Retinal pigment epithelial cell (primary cell): ENCODE results near the gene CCR5AS.

ENCODE experiments used
- DNase-seq: peaks from one replicate; pipeline ENCODE4 v3.0.0-alpha.2; 2010; ENCODE audit warnings: low read depth
- H3K4me3 ChIP-seq: 2 replicates; pipeline ENCODE4 v1.5.1; 2011; ENCODE audit warnings: mild to moderate bottlenecking, low read length, control low read depth, moderate library complexity
- CTCF ChIP-seq: conservative IDR thresholded peaks from 2 replicates; pipeline ENCODE4 v1.5.1; 2011; ENCODE audit warnings: low read depth, low read length, control low read depth, inconsistent platforms

CCR5AS gene

DNA sequence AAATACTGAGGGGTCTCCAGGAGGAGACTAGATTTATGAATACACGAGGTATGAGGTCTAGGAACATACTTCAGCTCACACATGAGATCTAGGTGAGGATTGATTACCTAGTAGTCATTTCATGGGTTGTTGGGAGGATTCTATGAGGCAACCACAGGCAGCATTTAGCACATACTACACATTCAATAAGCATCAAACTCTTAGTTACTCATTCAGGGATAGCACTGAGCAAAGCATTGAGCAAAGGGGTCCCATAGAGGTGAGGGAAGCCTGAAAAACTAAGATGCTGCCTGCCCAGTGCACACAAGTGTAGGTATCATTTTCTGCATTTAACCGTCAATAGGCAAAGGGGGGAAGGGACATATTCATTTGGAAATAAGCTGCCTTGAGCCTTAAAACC, 31.6 kb downstream of the CCR5AS start:
- no peak for TF ChIP-seq CTCF
- H3K4me3 ChIP-seq: no peak overlapping the region
- DNase-seq: no peak

DNA sequence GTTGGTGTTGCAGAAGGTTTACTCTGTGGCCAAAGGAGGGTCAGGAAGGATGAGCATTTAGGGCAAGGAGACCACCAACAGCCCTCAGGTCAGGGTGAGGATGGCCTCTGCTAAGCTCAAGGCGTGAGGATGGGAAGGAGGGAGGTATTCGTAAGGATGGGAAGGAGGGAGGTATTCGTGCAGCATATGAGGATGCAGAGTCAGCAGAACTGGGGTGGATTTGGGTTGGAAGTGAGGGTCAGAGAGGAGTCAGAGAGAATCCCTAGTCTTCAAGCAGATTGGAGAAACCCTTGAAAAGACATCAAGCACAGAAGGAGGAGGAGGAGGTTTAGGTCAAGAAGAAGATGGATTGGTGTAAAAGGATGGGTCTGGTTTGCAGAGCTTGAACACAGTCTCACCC, 32.1 kb downstream of the CCR5AS start:
- no peak for DNase-seq
- H3K4me3 ChIP-seq: no peak overlapping the region
- TF ChIP-seq CTCF: no peak

DNA sequence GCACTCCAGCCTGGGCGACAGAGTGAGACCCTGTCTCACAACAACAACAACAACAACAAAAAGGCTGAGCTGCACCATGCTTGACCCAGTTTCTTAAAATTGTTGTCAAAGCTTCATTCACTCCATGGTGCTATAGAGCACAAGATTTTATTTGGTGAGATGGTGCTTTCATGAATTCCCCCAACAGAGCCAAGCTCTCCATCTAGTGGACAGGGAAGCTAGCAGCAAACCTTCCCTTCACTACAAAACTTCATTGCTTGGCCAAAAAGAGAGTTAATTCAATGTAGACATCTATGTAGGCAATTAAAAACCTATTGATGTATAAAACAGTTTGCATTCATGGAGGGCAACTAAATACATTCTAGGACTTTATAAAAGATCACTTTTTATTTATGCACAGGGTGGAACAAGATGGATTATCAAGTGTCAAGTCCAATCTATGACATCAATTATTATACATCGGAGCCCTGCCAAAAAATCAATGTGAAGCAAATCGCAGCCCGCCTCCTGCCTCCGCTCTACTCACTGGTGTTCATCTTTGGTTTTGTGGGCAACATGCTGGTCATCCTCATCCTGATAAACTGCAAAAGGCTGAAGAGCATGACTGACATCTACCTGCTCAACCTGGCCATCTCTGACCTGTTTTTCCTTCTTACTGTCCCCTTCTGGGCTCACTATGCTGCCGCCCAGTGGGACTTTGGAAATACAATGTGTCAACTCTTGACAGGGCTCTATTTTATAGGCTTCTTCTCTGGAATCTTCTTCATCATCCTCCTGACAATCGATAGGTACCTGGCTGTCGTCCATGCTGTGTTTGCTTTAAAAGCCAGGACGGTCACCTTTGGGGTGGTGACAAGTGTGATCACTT, 34.1 kb downstream of the CCR5AS start:
- no peak for DNase-seq
- peak; percentile 85 for TF ChIP-seq CTCF
- H3K4me3 ChIP-seq: no peak overlapping the region

GRCh38 chr3:46371519-46372340, 35.1 kb downstream of the CCR5AS start:
- no peak for TF ChIP-seq CTCF
- H3K4me3 ChIP-seq: no peak overlapping the region
- no peak for DNase-seq

- H3K4me3 ChIP-seq: no peak within 1 kb of the TSS
- no peak for TF ChIP-seq CTCF
- no peak for DNase-seq
These were observed 35.9 kb downstream of the CCR5AS start, which contains the start of gene CCR5 for GRCh38 chr3:46370839-46371518. Gene CCR5 (plus strand): TSS chr3:46370946. CDS start chr3:46372903, 1,957 bp downstream.

DNA sequence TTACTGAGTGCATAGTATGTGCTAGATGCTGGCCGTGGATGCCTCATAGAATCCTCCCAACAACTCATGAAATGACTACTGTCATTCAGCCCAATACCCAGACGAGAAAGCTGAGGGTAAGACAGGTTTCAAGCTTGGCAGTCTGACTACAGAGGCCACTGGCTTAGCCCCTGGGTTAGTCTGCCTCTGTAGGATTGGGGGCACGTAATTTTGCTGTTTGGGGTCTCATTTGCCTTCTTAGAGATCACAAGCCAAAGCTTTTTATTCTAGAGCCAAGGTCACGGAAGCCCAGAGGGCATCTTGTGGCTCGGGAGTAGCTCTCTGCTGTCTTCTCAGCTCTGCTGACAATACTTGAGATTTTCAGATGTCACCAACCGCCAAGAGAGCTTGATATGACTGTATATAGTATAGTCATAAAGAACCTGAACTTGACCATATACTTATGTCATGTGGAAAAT, 37.2 kb downstream of the CCR5AS start:
- DNase-seq: no peak
- TF ChIP-seq CTCF: no peak
- no peak overlapping the region for H3K4me3 ChIP-seq
